Tibial nerve (tissue), 4 donors: ENCODE data around the gene GBP2. TPM values are rescaled to one million over a fixed set of nuclear protein-coding genes. Genes with fewer than 3 reads are reported as not detected.

Source experiments
- DNase-seq, 2 donors: peaks; one replicate each; pipeline ENCODE4 v3.0.0-alpha.2; 2019; ENCODE audit warnings: low spot score in 2 of 2
- H3K27ac ChIP-seq, 4 donors: fragments of 200-600 bp; sonication (generic) in 3 of 4; one replicate each; pipeline ENCODE4 v1.5.1; 2017 to 2019; ENCODE audit warnings: mild to moderate bottlenecking in 1 of 4
- H3K27me3 ChIP-seq, 2 donors: fragments of 200-600 bp; sonication (generic) in 1 of 2; one replicate each; pipeline versions ENCODE4 v1.5.1 to v1.6.0; 2017 to 2019
- H3K36me3 ChIP-seq, 3 donors: fragments of 200-600 bp; sonication (generic); one replicate each; pipeline ENCODE4 v1.5.1; 2018 to 2019
- H3K4me1 ChIP-seq, 4 donors: fragments of 200-600 bp; sonication (generic) in 3 of 4; one replicate each; pipeline ENCODE4 v1.5.1; 2017 to 2019
- H3K4me3 ChIP-seq, 4 donors: fragments of 200-600 bp; sonication (generic) in 3 of 4; one replicate each; pipeline ENCODE4 v1.5.1; 2017 to 2019; ENCODE audit warnings: mild to moderate bottlenecking in 1 of 4, moderate library complexity in 1 of 4
- H3K9me3 ChIP-seq, 4 donors: fragments of 200-600 bp; sonication (generic) in 3 of 4; one replicate each; pipeline ENCODE4 v1.5.1; 2017 to 2019
- CTCF ChIP-seq, 5 experiments: fragments of 200-600 bp in 3 of 5; fragments of 450-650 bp in 2 of 5; sonication (generic) in 3 of 5; IDR thresholded peaks; one replicate each; pipeline ENCODE4 v1.5.1; 2016 to 2019; ENCODE audit warnings: antibody characterized with exemption in 5 of 5, mild to moderate bottlenecking in 3 of 5, moderate library complexity in 2 of 5
- EP300 ChIP-seq, 2 donors: sonication (generic); formaldehyde crosslinking; IDR thresholded peaks; one replicate each; pipeline ENCODE4 v1.6.1; 2017; ENCODE audit warnings: antibody characterized with exemption in 2 of 2, mild to moderate bottlenecking in 1 of 2
- POLR2A ChIP-seq, 2 donors: fragments of 450-650 bp; IDR thresholded peaks; one replicate each; pipeline ENCODE4 v1.6.1; 2017; ENCODE audit warnings: antibody characterized with exemption in 2 of 2, mild to moderate bottlenecking in 2 of 2, moderate library complexity in 2 of 2
- WGBS, 2 donors: methylation state at CpG; one replicate each; pipeline ENCODE4 v1.1.5; 2018; 5-methylcytosine and 5-hydroxymethylcytosine counted together
- total RNA-seq, 4 donors: library from RNA; depleted of rRNA; stranded (reverse); fragments of >200 nt; gene quantifications; one replicate each; pipeline ENCODE4 v1.1.0, GENCODE V29; 2016

GBP2 gene
- total RNA-seq, 4 donors from 2014 or later: 46.7 to 71.0 (median 55.5) TPM

DNA sequence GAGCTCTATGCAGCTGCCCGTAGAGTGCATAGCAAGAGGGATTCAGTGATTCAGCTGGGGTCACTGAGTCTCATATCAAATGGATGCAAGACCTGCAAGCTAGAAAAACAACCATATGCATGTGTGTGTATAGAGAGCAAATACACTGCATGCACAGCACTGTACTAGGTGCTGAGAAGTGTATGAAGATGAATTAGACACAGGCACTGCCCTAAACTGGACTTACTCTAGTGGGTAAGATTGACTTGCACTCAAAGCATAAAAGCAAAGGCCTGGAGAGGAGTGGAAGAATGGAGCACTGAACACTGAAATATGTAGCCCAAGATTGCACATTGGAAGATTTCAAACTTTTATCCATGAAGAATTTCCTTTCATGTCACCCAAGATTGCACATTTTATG is 55.4 kb downstream of the GBP2 start:
- peak overlapping the region; percentile 25 to 47 (median 33) for H3K4me3 ChIP-seq
- DNase-seq: no peak
- TF ChIP-seq EP300 (IDR thresholded peaks at IDR 0.05): no peak
- TF ChIP-seq POLR2A (IDR thresholded peaks at IDR 0.05): no peak
- no peak for TF ChIP-seq CTCF (IDR thresholded peaks at IDR 0.05)
- peaks cover 0 to 30% (median 5%) of the 10 kb centered on the region in 4 donors for H3K4me1 ChIP-seq
- H3K36me3 ChIP-seq: no peaks in the 10 kb centered on the region
- H3K27ac ChIP-seq: peak overlapping the region in 3 of 4 donors; percentile 51 to 75 (median 69)
- WGBS, 2 donors: 25 to 30% methylated on average over 1 of the region's 1 CpG
- H3K27me3 ChIP-seq: no peaks in the 10 kb centered on the region
- H3K9me3 ChIP-seq: peaks cover 0 to 13% (median 0%) of the 10 kb centered on the region in 4 donors

GRCh38 chr1:89069951-89070350 is 56.0 kb downstream of the GBP2 start:
- TF ChIP-seq EP300 (IDR thresholded peaks at IDR 0.05) (no peak), CTCF (IDR thresholded peaks at IDR 0.05) (no peak), POLR2A (IDR thresholded peaks at IDR 0.05) (no peak)
- DNase-seq: no peak

GRCh38 chr1:89068291-89068690 is 57.6 kb downstream of the GBP2 start:
- Histone ChIP-seq H3K4me3 (no peak overlapping the region), H3K9me3 (no peaks in the 10 kb centered on the region), H3K27ac (peak overlapping the region in 2 of 4 donors; percentile 56 to 75), H3K36me3 (no peaks in the 10 kb centered on the region), H3K27me3 (no peaks in the 10 kb centered on the region), H3K4me1 (peaks cover 0 to 39% (median 9%) of the 10 kb centered on the region in 4 donors)
- no peak for DNase-seq
- TF ChIP-seq CTCF (IDR thresholded peaks at IDR 0.05) (no peak), EP300 (IDR thresholded peaks at IDR 0.05) (no peak), POLR2A (IDR thresholded peaks at IDR 0.05) (no peak)

More at GRCh38 chr1:89069951-89070350, 56.0 kb downstream of the GBP2 start:
- H3K4me3 ChIP-seq: peak overlapping the region; percentile 25 to 47 (median 33)
- 17 to 18% methylated on average over 2 of the region's 2 CpGs for WGBS, 2 donors
- H3K9me3 ChIP-seq: peaks cover 0 to 13% (median 0%) of the 10 kb centered on the region in 4 donors
- no peaks in the 10 kb centered on the region for H3K27me3 ChIP-seq
- no peaks in the 10 kb centered on the region for H3K36me3 ChIP-seq
- peak overlapping the region in 3 of 4 donors; percentile 51 to 75 (median 69) for H3K27ac ChIP-seq
- peaks cover 0 to 32% (median 5%) of the 10 kb centered on the region in 4 donors for H3K4me1 ChIP-seq

DNA sequence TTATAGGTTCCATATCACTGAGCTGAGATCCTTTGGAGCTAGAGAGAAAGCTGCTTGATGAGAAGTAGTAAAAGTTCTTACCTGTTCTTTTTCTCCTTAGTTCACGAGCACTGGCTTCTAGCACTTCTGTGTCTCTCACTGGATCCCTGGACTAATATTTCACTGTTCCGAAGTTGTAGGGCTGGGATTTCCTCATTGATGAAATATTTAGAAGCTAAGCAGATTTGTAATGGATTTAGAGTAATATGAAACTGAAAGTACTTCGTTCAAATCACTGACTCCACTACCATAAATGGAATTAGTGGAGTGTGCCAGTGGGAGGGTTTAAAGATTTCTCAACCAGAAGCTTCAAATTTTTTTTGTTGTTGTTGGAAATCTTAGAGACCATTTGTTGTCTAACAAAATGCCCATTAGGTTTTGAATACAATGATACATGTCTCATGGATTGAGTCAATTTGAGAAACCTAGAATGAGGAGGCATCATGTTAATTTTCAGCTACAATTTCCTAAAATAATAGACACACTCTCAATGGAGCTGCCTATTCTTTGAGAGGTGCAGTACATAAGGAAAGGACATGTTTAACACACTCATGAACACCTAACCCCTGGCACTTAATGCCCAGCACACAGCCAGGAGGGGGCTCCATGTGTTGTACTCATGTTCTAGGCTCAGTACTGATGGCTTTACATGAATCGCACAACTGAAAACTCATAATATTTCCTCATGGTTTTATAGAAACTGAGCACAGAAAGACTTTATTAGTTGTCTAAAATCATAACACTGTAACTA is 60.6 kb downstream of the GBP2 start, which contains the start of gene GBP1:
Gene GBP1, minus strand, starts transcription at position 130 of the 790 bp plus-strand sequence. CDS start 1,974 bp downstream, outside the sequence.
- peak in 1 of 2 donors; percentile 61 for DNase-seq
- no peak for TF ChIP-seq CTCF (IDR thresholded peaks at IDR 0.05)
- peak; percentile 56 to 66 for TF ChIP-seq POLR2A (IDR thresholded peaks at IDR 0.05)
- TF ChIP-seq EP300 (IDR thresholded peaks at IDR 0.05): peak in 1 of 2 donors; percentile 89
- WGBS, 2 donors: 11 to 17% methylated on average over 4 of the region's 4 CpGs

DNA sequence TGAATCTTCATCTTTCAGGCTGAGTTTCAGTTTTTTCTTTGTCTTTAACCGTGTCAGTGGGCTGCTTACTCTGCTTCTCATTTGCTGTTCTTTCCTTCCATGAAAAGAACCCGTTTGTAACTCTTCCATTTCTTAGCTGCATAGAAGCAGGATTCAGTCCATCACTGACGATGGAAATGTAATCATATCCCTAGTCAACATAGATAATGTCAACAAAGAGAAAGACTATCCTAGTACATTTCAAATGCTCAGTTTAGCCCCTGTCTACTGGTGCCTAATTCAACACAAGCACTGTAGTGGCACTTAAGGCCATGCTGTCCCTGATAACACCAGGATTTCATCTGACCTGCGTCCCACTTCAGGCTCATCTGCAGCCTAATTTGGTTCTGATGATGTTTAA is 61.3 kb downstream of the GBP2 start:
- Histone ChIP-seq H3K4me3 (peak overlapping the region; percentile 30 to 61 (median 44)), H3K27me3 (no peaks in the 10 kb centered on the region), H3K4me1 (peaks cover 0 to 66% (median 22%) of the 10 kb centered on the region in 4 donors), H3K9me3 (no peaks in the 10 kb centered on the region), H3K27ac (peak overlapping the region; percentile 79 to 95 (median 92)), H3K36me3 (no peaks in the 10 kb centered on the region)
- WGBS, 2 donors: 1 to 3% methylated on average over 4 of the region's 4 CpGs
- DNase-seq: no peak
- no peak for TF ChIP-seq CTCF (IDR thresholded peaks at IDR 0.05)

More for the DNA sequence above, 60.6 kb downstream of the GBP2 start, which contains the start of gene GBP1:
- Histone ChIP-seq H3K27ac (peak within 1 kb of the TSS; percentile 79 to 95 (median 92)), H3K36me3 (no peaks in the 10 kb centered on the region), H3K27me3 (no peaks in the 10 kb centered on the region), H3K4me1 (peaks cover 0 to 65% (median 21%) of the 10 kb centered on the region in 4 donors), H3K9me3 (no peaks in the 10 kb centered on the region), H3K4me3 (peak within 1 kb of the TSS; percentile 30 to 61 (median 44))
